HepG2 (cell line): ENCODE data around the gene CFL1. TPM values are rescaled to one million over a fixed set of nuclear protein-coding genes. Genes with fewer than 3 reads are reported as not detected.

Experiments used
- ATAC-seq: fragments of 200-7000 bp; cut with Tn5 transposase; 3 replicates; pipeline ENCODE4 v1.9.1; 2020; ENCODE audit warnings: mild to moderate bottlenecking, moderate library complexity
- BruUV-seq: library from RNA; stranded (reverse); fragments of 400-500 nt; replicated peaks from 2 replicates; lab custom pipeline; 2021; lab: Mats Ljungman, UMichigan
- CTCF ChIA-PET: fragments of 300-600 bp; formaldehyde crosslinking; extraction: SDS; loops from one replicate; lab custom pipeline; 2021; ENCODE audit warnings: low total read pairs, inconsistent platforms, low intra/inter-chr PET ratio; lab: Yijun Ruan, JAX
- POLR2A ChIA-PET: fragments of 350-600 bp; sonication (Branson Sonifier 250); formaldehyde crosslinking; loops from one replicate; lab custom pipeline; 2020; ENCODE audit warnings: antibody characterized with exemption, inconsistent platforms; lab: Yijun Ruan, JAX
- DNase-seq: peaks from one replicate; pipeline ENCODE4 v3.0.0-alpha.2; 2015; ENCODE audit warnings: low spot score
- FAIRE-seq: peaks from 3 replicates; lab custom pipeline; 2011; peaks lifted over from hg19 to GRCh38; lab: Jason Lieb, UNC
- H2AFZ ChIP-seq: one replicate; pipeline ENCODE4 v1.6.1; 2011; ENCODE audit warnings: low read length, inconsistent platforms
- H3K27ac ChIP-seq: fragments of 300-600 bp; 3 replicates; pipeline ENCODE4 v1.8.0; 2011; ENCODE audit warnings: mixed run types, mild to moderate bottlenecking, mixed read lengths, low read length, inconsistent platforms; ENCODE audit not compliant: insufficient read depth; ENCODE audit errors: extremely low read length
- H3K27me3 ChIP-seq, 2 experiments: fragments of 200-600 bp in 1 of 2; 2 replicates in 1 of 2; 3 replicates in 1 of 2; pipeline versions ENCODE4 v1.6.0 to v1.8.0; 2011; ENCODE audit warnings: low read length in 2 of 2, mild to moderate bottlenecking in 2 of 2, moderate library complexity in 2 of 2, inconsistent platforms in 1 of 2; ENCODE audit not compliant: insufficient read depth in 2 of 2, control insufficient read depth in 1 of 2
- H3K36me3 ChIP-seq, 2 experiments: fragments of 200-600 bp in 1 of 2; replicated peaks in 1 of 2; 2 replicates in 1 of 2; 3 replicates in 1 of 2; pipeline versions ENCODE4 v1.5.1 to v1.8.0; 2011; ENCODE audit warnings: low read length in 2 of 2, inconsistent platforms in 1 of 2; ENCODE audit not compliant: insufficient read depth in 2 of 2, control insufficient read depth in 1 of 2
- H3K4me1 ChIP-seq: 2 replicates; pipeline ENCODE4 v1.5.1; 2012; ENCODE audit warnings: low read length, inconsistent platforms; ENCODE audit not compliant: insufficient read depth
- H3K4me2 ChIP-seq: 2 replicates; pipeline ENCODE4 v1.6.0; 2011; ENCODE audit warnings: low read depth, low read length, inconsistent platforms
- H3K4me3 ChIP-seq, 3 experiments: fragments of 200-600 bp in 1 of 3; sonication (generic), shearing (Covaris generic) in 1 of 3; replicated peaks in 1 of 3; 2 replicates each; pipeline ENCODE4 v1.5.1; 2011 to 2016; ENCODE audit warnings: low read length in 3 of 3, inconsistent platforms in 2 of 3, low read depth in 2 of 3, mild to moderate bottlenecking in 2 of 3, control low read depth in 1 of 3, mixed read lengths in 1 of 3; ENCODE audit not compliant: insufficient read depth in 1 of 3
- H3K79me2 ChIP-seq: one replicate; pipeline ENCODE4 v1.6.1; 2011; ENCODE audit warnings: low read length, inconsistent platforms; ENCODE audit not compliant: insufficient read depth
- H3K9ac ChIP-seq: 2 replicates; pipeline ENCODE4 v1.6.0; 2011; ENCODE audit warnings: mild to moderate bottlenecking, low read depth, low read length, inconsistent platforms; ENCODE audit not compliant: insufficient read depth
- H3K9me3 ChIP-seq: 2 replicates; pipeline ENCODE4 v1.5.1; 2012; ENCODE audit warnings: mild to moderate bottlenecking, low read length
- H4K20me1 ChIP-seq: 2 replicates; pipeline ENCODE4 v1.6.0; 2011; ENCODE audit warnings: inconsistent platforms, mild to moderate bottlenecking, low read length, moderate library complexity; ENCODE audit not compliant: insufficient read depth
- GRHL1 ChIP-seq: sonication (generic); formaldehyde crosslinking; conservative IDR thresholded peaks from 2 replicates; pipeline ENCODE4 v1.8.0; 2022; ENCODE audit warnings: missing genetic modification reagents
- HOXA9 ChIP-seq: sonication (generic); formaldehyde crosslinking; IDR thresholded peaks from 2 replicates; pipeline ENCODE4 v1.8.1; 2022; ENCODE audit warnings: missing genetic modification reagents, mild to moderate bottlenecking, moderate library complexity, borderline replicate concordance
- MATR3 ChIP-seq: sonication (generic); formaldehyde crosslinking; IDR thresholded peaks from 2 replicates; pipeline ENCODE4 v1.4.0; 2020; ENCODE audit warnings: missing genetic modification reagents
- MXD1 ChIP-seq: sonication (generic); formaldehyde crosslinking; IDR thresholded peaks from 2 replicates; pipeline ENCODE4 v1.4.0; 2020; ENCODE audit warnings: mild to moderate bottlenecking, missing genetic modification reagents
- RBM39 ChIP-seq: fragments of 200-400 bp; formaldehyde crosslinking; IDR thresholded peaks from one replicate; pipeline ENCODE4 v1.6.1; 2018; ENCODE audit warnings: antibody characterized with exemption, mild to moderate bottlenecking, low read depth, low read length; ENCODE audit not compliant: poor library complexity, severe bottlenecking
- SCMH1 ChIP-seq: sonication (generic); formaldehyde crosslinking; IDR thresholded peaks from 2 replicates; pipeline ENCODE4 v1.9.0; 2021; ENCODE audit warnings: missing genetic modification reagents, mild to moderate bottlenecking, borderline replicate concordance
- SKIL ChIP-seq: sonication (generic); formaldehyde crosslinking; IDR thresholded peaks from 2 replicates; pipeline ENCODE4 v1.8.0; 2022; ENCODE audit warnings: missing genetic modification reagents, mild to moderate bottlenecking, moderate library complexity, borderline replicate concordance
- TEAD3 ChIP-seq: optimal IDR thresholded peaks from 2 replicates; pipeline ENCODE3; 2016; ENCODE audit warnings: borderline replicate concordance
- THYN1 ChIP-seq: sonication (generic); formaldehyde crosslinking; IDR thresholded peaks from 2 replicates; pipeline ENCODE4 v1.8.1; 2023; ENCODE audit warnings: low read depth, mild to moderate bottlenecking, moderate library complexity, missing genetic modification reagents, borderline replicate concordance
- TOE1 ChIP-seq: sonication (generic); formaldehyde crosslinking; IDR thresholded peaks from 2 replicates; pipeline ENCODE4 v1.4.0; 2020; ENCODE audit warnings: mild to moderate bottlenecking, missing genetic modification reagents
- ZNF329 ChIP-seq: sonication (generic); formaldehyde crosslinking; IDR thresholded peaks from 2 replicates; pipeline ENCODE4 v1.9.0; 2021; ENCODE audit warnings: low read depth, mild to moderate bottlenecking, missing genetic modification reagents
- ZNF569 ChIP-seq: sonication (generic); formaldehyde crosslinking; IDR thresholded peaks from 2 replicates; pipeline ENCODE4 v1.5.0; 2020; ENCODE audit warnings: mild to moderate bottlenecking, missing genetic modification reagents, moderate library complexity, borderline replicate concordance
- ZNF605 ChIP-seq: sonication (generic); formaldehyde crosslinking; IDR thresholded peaks from 2 replicates; pipeline ENCODE4 v1.8.0; 2022; ENCODE audit warnings: mild to moderate bottlenecking, missing genetic modification reagents
- ZXDC ChIP-seq: sonication (generic); formaldehyde crosslinking; IDR thresholded peaks from 2 replicates; pipeline ENCODE4 v1.5.0; 2020; ENCODE audit warnings: mild to moderate bottlenecking, missing genetic modification reagents
- WGBS: methylation state at CpG from one replicate; pipeline ENCODE4 v1.1.6; 2017; ENCODE audit warnings: low lambda C conversion rate; 5-methylcytosine and 5-hydroxymethylcytosine counted together
- in situ Hi-C: cut with HindIII; loops from 2 replicates; pipeline ENCODE4 v1.10.0; 2017; ENCODE audit warnings: low pct_unique_long_range_greater_than_20kb; ENCODE audit not compliant: extremely low pct_ligation_motif_present
- intact Hi-C: fragments of 100-400 bp; cut with micrococcal nuclease; formaldehyde crosslinking; loops from one replicate; pipeline ENCODE4 v1.10.0; 2022; ENCODE audit not compliant: unreplicated experiment
- polyA plus RNA-seq, 8 experiments: library from polyadenylated mRNA; depleted of rRNA in 3 of 8; stranded (reverse) in 7 of 8; unstranded in 1 of 8; fragments of >200 nt; fragmentation: Illumina TruSeq in 4 of 8; extraction: Trizol in 4 of 8; gene quantifications; 2 replicates each; pipeline versions ENCODE4 v1.2.1 to v1.2.3, GENCODE V29; 2011 to 2016; ENCODE audit warnings: low read depth in 4 of 8, missing spikeins in 1 of 8, mixed read lengths in 1 of 8; ENCODE audit not compliant: insufficient read depth in 1 of 8
- total RNA-seq, 5 experiments: library from RNA; depleted of rRNA; stranded (reverse); fragments of >200 nt; fragmentation: Illumina TruSeq; extraction: Trizol; gene quantifications; 2 replicates each; pipeline ENCODE4 v1.2.3, GENCODE V29; 2016; ENCODE audit warnings: low read depth in 1 of 5

CFL1 gene
- total and polyA plus RNA-seq, 2 of the 13 experiments (the other 11 are each of a cell fraction or from before 2014, with no cell fraction given): 379 to 383 TPM

- POLR2A ChIA-PET: interaction anchor here (1.1 kb wide), 1 partner anchor 10 kb away, joined by 4 read pairs; no protein-coding TSS in a partner anchor
- CTCF ChIA-PET: no interaction called here
- no peak overlapping the region for H3K9ac ChIP-seq
- H3K4me2 ChIP-seq: no peak overlapping the region
- FAIRE-seq (no peak), ATAC-seq (no peak), DNase-seq (no peak)
- H3K4me1 ChIP-seq: peaks cover 24% of the 10 kb centered on the region
- H3K9me3 ChIP-seq: no peaks in the 10 kb centered on the region
- 60% methylated on average over 4 of the region's 4 CpGs for WGBS
- TF ChIP-seq GRHL1 (CRISPR knock-in tag): no peak
- no peak for TF ChIP-seq ZNF605 (CRISPR knock-in tag)
- no peak for TF ChIP-seq ZNF569
- no peak for TF ChIP-seq SKIL
- TF ChIP-seq ZXDC: no peak
- no peak for TF ChIP-seq TEAD3 (CRISPR knock-in tag)
- no peak for TF ChIP-seq RBM39
- TF ChIP-seq TOE1: no peak
- no peak for TF ChIP-seq MXD1 (CRISPR knock-in tag)
- no peak for TF ChIP-seq MATR3 (CRISPR knock-in tag)
- no peak for TF ChIP-seq THYN1
- TF ChIP-seq ZNF329 (CRISPR knock-in tag): no peak
- TF ChIP-seq HOXA9 (CRISPR knock-in tag): no peak
- TF ChIP-seq SCMH1 (CRISPR knock-in tag): no peak
- H4K20me1 ChIP-seq: no peaks in the 10 kb centered on the region
- intact Hi-C loops: no loop called here
- no peak overlapping the region for H2AFZ ChIP-seq
- no peak overlapping the region for H3K4me3 ChIP-seq
- in situ Hi-C loops: no loop called here
- no peaks in the 10 kb centered on the region for H3K79me2 ChIP-seq
- H3K27ac ChIP-seq: no peak overlapping the region
- BruUV-seq: no TSS peak
- H3K36me3 ChIP-seq: no peaks in the 10 kb centered on the region
- H3K27me3 ChIP-seq: no peaks in the 10 kb centered on the region
These were observed 15.8 kb downstream of the CFL1 start for GRCh38 chr11:65842144-65842543.
